Stimulated activated memory B cell treated with anti-CD40 and anti-IgM and Interleukin-4, amounts not matched to agents 10 μg/mL and 1 μg/mL and 100 μg/mL, for 72 hours (primary cell): ENCODE measurements around the gene AGPS.
"Not testable (repeated sequence)": the region's sequence is repeated elsewhere in the genome, so short reads cannot be mapped to it uniquely, and the experiment has no call there.

Source experiments
- ATAC-seq: fragments of 150-1000 bp; cut with Tn5 transposase; 2 replicates; pipeline ENCODE4 v1.10.0; 2021
- H3K27ac Mint-ChIP-seq: one replicate; pipeline ENCODE4 v1.8.0; 2022; ENCODE audit warnings: mild to moderate bottlenecking, mixed read lengths
- H3K27me3 Mint-ChIP-seq: one replicate; pipeline ENCODE4 v1.8.0; 2022; ENCODE audit warnings: mixed read lengths
- H3K36me3 Mint-ChIP-seq: one replicate; pipeline ENCODE4 v1.8.0; 2022; ENCODE audit warnings: mixed read lengths
- H3K4me1 Mint-ChIP-seq: one replicate; pipeline ENCODE4 v1.8.0; 2022; ENCODE audit warnings: mixed read lengths
- H3K4me3 Mint-ChIP-seq: one replicate; pipeline ENCODE4 v1.8.0; 2022; ENCODE audit warnings: mild to moderate bottlenecking, moderate library complexity, mixed read lengths
- H3K9me3 Mint-ChIP-seq: one replicate; pipeline ENCODE4 v1.8.0; 2022; ENCODE audit warnings: mixed read lengths

The AGPS gene

GRCh38 chr2:177392373-177393202 is at the start of gene AGPS:
Gene AGPS (plus strand): TSS chr2:177392773. CDS start chr2:177392790, 17 bp downstream.
- H3K4me1 Mint-ChIP-seq, result peaks cover 63% of the 10 kb centered on the region
- peak within 1 kb of the TSS; percentile 99 for H3K4me3 Mint-ChIP-seq
- no peaks in the 10 kb centered on the region for H3K9me3 Mint-ChIP-seq
- H3K27me3 Mint-ChIP-seq, result no peaks in the 10 kb centered on the region
- ATAC-seq, result peak; percentile 94
- H3K27ac Mint-ChIP-seq, result peak within 1 kb of the TSS; percentile 91
- H3K36me3 Mint-ChIP-seq, result peaks cover 19% of the 10 kb centered on the region

GRCh38 chr2:177343773-177344172 is 48.8 kb upstream of the AGPS start:
- ATAC-seq, result no peak
- no peaks in the 10 kb centered on the region for H3K36me3 Mint-ChIP-seq
- H3K27ac Mint-ChIP-seq, result no peak overlapping the region
- no peak overlapping the region for H3K4me3 Mint-ChIP-seq
- H3K4me1 Mint-ChIP-seq, result no peaks in the 10 kb centered on the region
- H3K9me3 Mint-ChIP-seq, result no peaks in the 10 kb centered on the region
- H3K27me3 Mint-ChIP-seq, result no peaks in the 10 kb centered on the region

GRCh38 chr2:177344316-177344715 is 48.3 kb upstream of the AGPS start:
- Mint-ChIP-seq H3K4me1 (no peaks in the 10 kb centered on the region), H3K27me3 (no peaks in the 10 kb centered on the region), H3K9me3 (no peaks in the 10 kb centered on the region), H3K27ac (no peak overlapping the region), H3K36me3 (no peaks in the 10 kb centered on the region), H3K4me3 (no peak overlapping the region)
- ATAC-seq, result no peak

GRCh38 chr2:177346192-177346591 is 46.4 kb upstream of the AGPS start:
- H3K4me1 Mint-ChIP-seq, result no peaks in the 10 kb centered on the region
- no peaks in the 10 kb centered on the region for H3K9me3 Mint-ChIP-seq
- no peak overlapping the region for H3K27ac Mint-ChIP-seq
- no peak for ATAC-seq
- H3K4me3 Mint-ChIP-seq, result no peak overlapping the region
- H3K36me3 Mint-ChIP-seq, result no peaks in the 10 kb centered on the region
- H3K27me3 Mint-ChIP-seq, result no peaks in the 10 kb centered on the region

GRCh38 chr2:177347570-177347969 is 45.0 kb upstream of the AGPS start:
- Mint-ChIP-seq H3K4me1 (peaks cover 6% of the 10 kb centered on the region), H3K9me3 (no peaks in the 10 kb centered on the region), H3K27me3 (no peaks in the 10 kb centered on the region), H3K36me3 (no peaks in the 10 kb centered on the region), H3K27ac (no peak overlapping the region), H3K4me3 (no peak overlapping the region)
- ATAC-seq, result no peak

- no peak overlapping the region for H3K27ac Mint-ChIP-seq
- H3K4me3 Mint-ChIP-seq, result no peak overlapping the region
- H3K27me3 Mint-ChIP-seq, result no peaks in the 10 kb centered on the region
- ATAC-seq, result no peak
- H3K36me3 Mint-ChIP-seq, result no peaks in the 10 kb centered on the region
- H3K4me1 Mint-ChIP-seq, result peaks cover 9% of the 10 kb centered on the region
- H3K9me3 Mint-ChIP-seq, result no peaks in the 10 kb centered on the region
Measured at GRCh38 chr2:177348118-177348654, 44.4 kb upstream of the AGPS start.

- no peak for ATAC-seq
- Mint-ChIP-seq H3K27ac (no peak overlapping the region), H3K27me3 (no peaks in the 10 kb centered on the region), H3K36me3 (no peaks in the 10 kb centered on the region), H3K4me3 (no peak overlapping the region), H3K4me1 (peaks cover 9% of the 10 kb centered on the region), H3K9me3 (no peaks in the 10 kb centered on the region)
Measured at GRCh38 chr2:177348733-177349693, 43.6 kb upstream of the AGPS start.

GRCh38 chr2:177350624-177351023 is 41.9 kb upstream of the AGPS start:
- not testable (repeated sequence) for H3K27me3 Mint-ChIP-seq, H3K9me3 Mint-ChIP-seq, H3K27ac Mint-ChIP-seq, H3K36me3 Mint-ChIP-seq, H3K4me1 Mint-ChIP-seq, ATAC-seq, H3K4me3 Mint-ChIP-seq

- H3K9me3 Mint-ChIP-seq, H3K36me3 Mint-ChIP-seq, H3K27ac Mint-ChIP-seq, H3K4me3 Mint-ChIP-seq, H3K27me3 Mint-ChIP-seq, ATAC-seq, H3K4me1 Mint-ChIP-seq: not testable (repeated sequence)
Measured at GRCh38 chr2:177351121-177351520, 41.5 kb upstream of the AGPS start.

- H3K27me3 Mint-ChIP-seq, result no peaks in the 10 kb centered on the region
- H3K9me3 Mint-ChIP-seq, result no peaks in the 10 kb centered on the region
- peaks cover 9% of the 10 kb centered on the region for H3K4me1 Mint-ChIP-seq
- H3K27ac Mint-ChIP-seq, result no peak overlapping the region
- no peak overlapping the region for H3K4me3 Mint-ChIP-seq
- H3K36me3 Mint-ChIP-seq, result no peaks in the 10 kb centered on the region
- ATAC-seq, result no peak
Measured at GRCh38 chr2:177352441-177353186, 40.0 kb upstream of the AGPS start.

- H3K27ac Mint-ChIP-seq, result no peak overlapping the region
- ATAC-seq, result no peak
- no peak overlapping the region for H3K4me3 Mint-ChIP-seq
- H3K4me1 Mint-ChIP-seq, result peaks cover 9% of the 10 kb centered on the region
- no peaks in the 10 kb centered on the region for H3K27me3 Mint-ChIP-seq
- H3K9me3 Mint-ChIP-seq, result no peaks in the 10 kb centered on the region
- no peaks in the 10 kb centered on the region for H3K36me3 Mint-ChIP-seq
Measured at GRCh38 chr2:177353187-177353478, 39.4 kb upstream of the AGPS start.

GRCh38 chr2:177354541-177354940 is 38.0 kb upstream of the AGPS start:
- not testable (repeated sequence) for H3K36me3 Mint-ChIP-seq, ATAC-seq, H3K4me1 Mint-ChIP-seq, H3K27me3 Mint-ChIP-seq, H3K9me3 Mint-ChIP-seq, H3K27ac Mint-ChIP-seq, H3K4me3 Mint-ChIP-seq

GRCh38 chr2:177355874-177356273 is 36.7 kb upstream of the AGPS start:
- H3K27ac Mint-ChIP-seq, result no peak overlapping the region
- ATAC-seq, result no peak
- no peaks in the 10 kb centered on the region for H3K36me3 Mint-ChIP-seq
- H3K27me3 Mint-ChIP-seq, result no peaks in the 10 kb centered on the region
- H3K9me3 Mint-ChIP-seq, result no peaks in the 10 kb centered on the region
- H3K4me3 Mint-ChIP-seq, result no peak overlapping the region
- peaks cover 9% of the 10 kb centered on the region for H3K4me1 Mint-ChIP-seq

GRCh38 chr2:177359836-177360595 is 32.6 kb upstream of the AGPS start:
- H3K27ac Mint-ChIP-seq, result no peak overlapping the region
- no peaks in the 10 kb centered on the region for H3K4me1 Mint-ChIP-seq
- H3K36me3 Mint-ChIP-seq, result no peaks in the 10 kb centered on the region
- H3K9me3 Mint-ChIP-seq, result no peaks in the 10 kb centered on the region
- no peak overlapping the region for H3K4me3 Mint-ChIP-seq
- H3K27me3 Mint-ChIP-seq, result no peaks in the 10 kb centered on the region
- ATAC-seq, result no peak
